ENCODE data around the gene OGFRL1.

Gene OGFRL1

GRCh38 chr6:71335544-71335943, 46.9 kb downstream of the OGFRL1 start:
- H3K4me3 ChIP-seq (ENCODE audit: low read depth, low read length) = no peak overlapping the region
- no peak for TF ChIP-seq CTCF (IDR thresholded peaks at IDR 0.05; ENCODE audit: low read depth, low read length)
- in situ Hi-C loops (cut with HindIII; ENCODE audit: low sequenced_read_pairs) = no loop called here
- DNase-seq (ENCODE audit: low read depth, low spot score) = no peak

GRCh38 chr6:71336901-71337300, 48.3 kb downstream of the OGFRL1 start:
- H3K4me3 ChIP-seq (ENCODE audit: low read depth, low read length) = no peak overlapping the region
- TF ChIP-seq CTCF (IDR thresholded peaks at IDR 0.05; ENCODE audit: low read depth, low read length) = no peak
- no peak for DNase-seq (ENCODE audit: low read depth, low spot score)
- in situ Hi-C loops (cut with HindIII; ENCODE audit: low sequenced_read_pairs) = no loop called here

- no peak overlapping the region for H3K4me3 ChIP-seq (ENCODE audit: low read depth, low read length)
- DNase-seq (ENCODE audit: low read depth, low spot score) = no peak
- no peak for TF ChIP-seq CTCF (IDR thresholded peaks at IDR 0.05; ENCODE audit: low read depth, low read length)
- in situ Hi-C loops (cut with HindIII; ENCODE audit: low sequenced_read_pairs) = no loop called here
Observed at GRCh38 chr6:71338540-71339316, 50.1 kb downstream of the OGFRL1 start.

- no peak for TF ChIP-seq CTCF (IDR thresholded peaks at IDR 0.05; ENCODE audit: low read depth, low read length)
- DNase-seq (ENCODE audit: low read depth, low spot score) = no peak
- in situ Hi-C loops (cut with HindIII; ENCODE audit: low sequenced_read_pairs) = no loop called here
- H3K4me3 ChIP-seq (ENCODE audit: low read depth, low read length) = no peak overlapping the region
Observed at GRCh38 chr6:71342772-71343171, 54.2 kb downstream of the OGFRL1 start.

GRCh38 chr6:71345476-71346333, 57.1 kb downstream of the OGFRL1 start:
- no peak for TF ChIP-seq CTCF (IDR thresholded peaks at IDR 0.05; ENCODE audit: low read depth, low read length)
- in situ Hi-C loops (cut with HindIII; ENCODE audit: low sequenced_read_pairs) = no loop called here
- H3K4me3 ChIP-seq (ENCODE audit: low read depth, low read length) = no peak overlapping the region
- DNase-seq (ENCODE audit: low read depth, low spot score) = no peak

GRCh38 chr6:71346334-71346694, 57.7 kb downstream of the OGFRL1 start:
- TF ChIP-seq CTCF (IDR thresholded peaks at IDR 0.05; ENCODE audit: low read depth, low read length) = no peak

More at GRCh38 chr6:71346334-71346694, 57.7 kb downstream of the OGFRL1 start:
- in situ Hi-C loops (cut with HindIII; ENCODE audit: low sequenced_read_pairs) = no loop called here
- no peak overlapping the region for H3K4me3 ChIP-seq (ENCODE audit: low read depth, low read length)
- DNase-seq (ENCODE audit: low read depth, low spot score) = no peak

Measured in astrocyte of the spinal cord (primary cell).